GM12873 (cell line): Measurements from ENCODE around the gene ARHGEF28.

Experiments used
- TF ChIP-seq, protein P1 (sequence below): IDR thresholded peaks from 2 replicates; pipeline ENCODE4 v1.5.1; 2012; ENCODE audit warnings: low read depth, mild to moderate bottlenecking, moderate library complexity, low read length, control low read depth; ENCODE audit not compliant: insufficient read depth; ENCODE audit errors: missing control alignments

The ARHGEF28 gene

DNA sequence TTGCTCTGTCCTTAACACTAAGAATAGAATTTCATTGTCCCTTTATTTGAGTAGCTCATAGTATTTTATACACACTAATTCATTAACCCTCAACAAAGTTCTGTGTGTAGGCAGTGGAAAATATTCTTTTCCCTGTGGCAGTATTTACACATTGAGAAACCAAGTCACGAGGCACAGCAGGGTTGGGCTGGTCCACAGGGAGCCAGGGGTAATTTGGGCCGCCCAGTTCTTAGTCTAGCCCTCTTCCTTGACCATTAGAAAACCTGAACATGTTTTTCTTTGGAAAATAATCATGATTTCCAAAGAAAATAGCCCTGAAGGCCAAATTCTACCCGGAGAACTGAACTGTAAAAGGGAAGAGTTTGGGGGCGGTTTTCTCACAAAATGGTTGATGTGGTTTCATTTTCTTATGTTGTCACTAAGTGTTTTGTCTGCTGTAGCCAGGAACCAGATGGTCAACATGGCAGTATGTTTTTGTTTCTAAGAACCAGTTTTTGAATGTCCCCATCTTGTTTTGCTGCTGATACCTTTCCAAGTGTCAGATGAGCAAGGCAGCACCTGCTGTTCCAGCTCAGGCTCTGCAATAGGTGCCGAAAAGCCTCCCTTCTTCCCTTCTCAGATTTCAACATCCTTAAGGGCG, 29.6 kb downstream of the ARHGEF28 start:
- TF ChIP-seq, protein P1, sequence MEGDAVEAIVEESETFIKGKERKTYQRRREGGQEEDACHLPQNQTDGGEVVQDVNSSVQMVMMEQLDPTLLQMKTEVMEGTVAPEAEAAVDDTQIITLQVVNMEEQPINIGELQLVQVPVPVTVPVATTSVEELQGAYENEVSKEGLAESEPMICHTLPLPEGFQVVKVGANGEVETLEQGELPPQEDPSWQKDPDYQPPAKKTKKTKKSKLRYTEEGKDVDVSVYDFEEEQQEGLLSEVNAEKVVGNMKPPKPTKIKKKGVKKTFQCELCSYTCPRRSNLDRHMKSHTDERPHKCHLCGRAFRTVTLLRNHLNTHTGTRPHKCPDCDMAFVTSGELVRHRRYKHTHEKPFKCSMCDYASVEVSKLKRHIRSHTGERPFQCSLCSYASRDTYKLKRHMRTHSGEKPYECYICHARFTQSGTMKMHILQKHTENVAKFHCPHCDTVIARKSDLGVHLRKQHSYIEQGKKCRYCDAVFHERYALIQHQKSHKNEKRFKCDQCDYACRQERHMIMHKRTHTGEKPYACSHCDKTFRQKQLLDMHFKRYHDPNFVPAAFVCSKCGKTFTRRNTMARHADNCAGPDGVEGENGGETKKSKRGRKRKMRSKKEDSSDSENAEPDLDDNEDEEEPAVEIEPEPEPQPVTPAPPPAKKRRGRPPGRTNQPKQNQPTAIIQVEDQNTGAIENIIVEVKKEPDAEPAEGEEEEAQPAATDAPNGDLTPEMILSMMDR = no peak

DNA sequence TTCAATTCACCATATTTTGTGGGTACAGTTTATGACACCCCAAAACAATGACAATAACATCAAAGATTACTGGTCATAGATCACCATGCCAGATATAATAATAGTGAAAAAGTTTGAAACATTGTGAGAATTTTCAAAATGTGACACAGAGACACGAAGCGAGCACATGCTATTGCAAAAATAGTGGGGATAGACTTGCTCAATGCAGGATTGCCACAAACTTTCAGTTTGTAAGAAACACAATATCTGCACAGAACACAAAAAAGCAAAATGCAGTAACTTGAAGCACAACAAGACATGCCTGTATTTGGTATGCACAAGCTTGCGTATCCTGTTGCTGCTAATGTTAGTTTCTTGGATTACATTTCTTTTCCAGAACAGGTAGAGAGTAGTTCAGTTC, 35.8 kb downstream of the ARHGEF28 start:
- TF ChIP-seq, protein P1 = no peak

DNA sequence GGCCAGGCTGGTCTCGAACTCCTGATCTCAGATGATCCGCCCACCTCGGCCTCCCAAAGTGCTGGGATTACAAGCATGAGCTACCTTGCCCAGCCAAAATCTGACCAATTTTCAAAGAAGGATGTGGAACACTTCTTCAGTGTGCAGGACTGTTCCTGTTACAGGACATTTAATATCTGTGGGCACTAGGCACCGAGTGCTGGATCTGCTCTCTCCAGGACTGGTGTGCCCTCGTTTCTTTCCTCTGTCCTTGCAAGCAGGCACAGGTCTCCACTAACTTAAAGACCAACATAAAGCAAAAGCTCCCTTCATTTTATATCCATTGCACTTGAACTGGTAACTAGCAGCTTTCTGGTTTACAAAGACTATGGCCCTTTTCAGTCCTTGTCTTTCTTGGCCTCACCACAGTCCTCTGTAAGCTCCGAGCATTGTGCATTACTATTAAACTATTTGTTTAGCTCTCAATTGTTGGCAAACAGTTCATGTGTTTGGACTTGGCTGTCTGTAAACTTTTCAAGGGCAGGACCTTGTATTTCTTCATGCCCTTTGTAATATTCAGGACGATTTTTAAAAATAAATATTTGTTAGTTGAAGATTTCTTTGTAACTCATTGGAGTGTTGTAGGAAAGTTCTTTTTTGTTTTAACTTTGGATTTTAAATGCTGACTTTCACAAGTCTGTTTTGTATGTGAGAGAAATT, 37.3 kb downstream of the ARHGEF28 start:
- TF ChIP-seq, protein P1 = no peak

DNA sequence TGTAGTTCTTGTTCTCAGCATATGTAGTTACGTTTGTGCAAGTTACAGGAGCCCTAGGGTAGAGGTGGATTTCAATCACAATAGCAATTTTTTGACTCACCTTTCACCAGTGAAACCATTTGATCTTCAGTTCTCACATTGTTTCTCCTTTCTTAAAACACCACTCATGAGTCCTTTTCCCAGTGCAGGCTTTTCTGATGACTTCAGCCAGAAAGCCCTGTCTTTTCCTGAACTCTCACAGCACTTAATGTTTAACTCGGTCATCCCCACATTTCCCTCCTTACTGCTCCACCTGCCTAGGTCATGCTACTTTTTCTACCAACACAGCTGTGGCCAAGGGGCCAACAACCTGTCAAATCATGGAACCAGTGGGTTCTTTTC, 37.9 kb downstream of the ARHGEF28 start:
- TF ChIP-seq, protein P1 = no peak

DNA sequence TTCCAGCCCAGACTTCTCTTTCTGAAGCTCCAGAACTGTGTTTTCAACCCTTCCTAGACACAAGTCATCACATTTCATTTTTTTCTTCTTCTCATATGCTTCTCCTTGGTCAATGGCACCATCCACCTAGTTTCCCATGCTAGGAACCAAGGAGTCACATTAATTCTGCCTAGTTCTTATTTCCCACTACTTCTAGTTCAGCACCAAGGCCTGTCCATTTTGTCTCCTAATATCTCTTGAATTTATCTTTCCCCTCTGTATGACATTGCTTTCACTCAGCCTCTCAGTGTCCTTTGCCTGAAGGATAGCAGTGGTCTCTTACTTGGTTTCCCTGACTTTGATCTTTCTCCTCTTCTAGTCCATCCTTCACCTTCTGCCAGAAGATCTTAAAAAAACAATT, 38.8 kb downstream of the ARHGEF28 start:
- TF ChIP-seq, protein P1 = no peak

DNA sequence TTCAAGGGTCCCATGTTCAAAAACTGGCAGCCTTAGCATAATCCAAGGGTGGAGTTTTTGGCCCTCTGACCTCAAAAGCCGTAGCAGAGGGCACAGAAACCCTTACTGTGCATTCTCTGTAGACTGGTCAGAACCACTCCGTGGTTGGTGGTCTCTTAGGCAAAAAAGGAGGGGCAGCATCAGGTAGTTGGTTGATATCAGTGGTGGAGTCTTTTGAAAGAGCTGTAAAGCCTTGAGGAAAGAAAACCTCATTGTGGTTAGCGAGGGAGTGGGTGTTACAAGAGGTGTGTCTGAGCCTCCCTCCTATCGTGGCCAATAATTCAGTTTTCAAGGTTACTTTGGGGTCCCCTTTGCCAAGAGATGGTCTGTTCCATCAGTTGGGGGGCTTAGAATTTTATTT, 40.9 kb downstream of the ARHGEF28 start:
- TF ChIP-seq, protein P1 = no peak

DNA sequence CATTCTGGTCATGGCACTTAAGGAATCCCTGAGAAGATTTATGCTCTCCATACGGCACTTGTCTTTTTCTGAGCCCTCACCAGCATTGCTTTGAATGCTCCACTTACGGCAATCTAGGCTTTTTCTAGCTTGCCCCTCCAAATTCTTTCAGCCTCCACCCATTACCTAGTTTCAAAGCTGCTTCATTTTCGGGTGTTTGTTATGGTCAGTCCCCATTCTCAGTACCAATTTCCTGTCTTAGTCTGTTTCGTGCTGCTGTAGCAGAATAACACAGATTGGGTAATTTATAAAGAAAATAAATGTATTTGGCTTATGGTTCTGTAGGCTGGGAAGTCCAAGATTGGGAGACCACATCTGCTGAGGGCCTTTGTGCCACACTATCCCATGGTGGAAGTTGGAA, 42.0 kb downstream of the ARHGEF28 start:
- TF ChIP-seq, protein P1 = no peak
